GM12872 (cell line): Measurements from ENCODE around the gene ZFYVE9.

Experiments used
- TF ChIP-seq, protein P1 (sequence below): IDR thresholded peaks from 3 replicates; pipeline ENCODE4 v1.5.1; 2011; ENCODE audit warnings: low read depth, mild to moderate bottlenecking, low read length, moderate library complexity; ENCODE audit not compliant: insufficient read depth

ZFYVE9 gene

DNA sequence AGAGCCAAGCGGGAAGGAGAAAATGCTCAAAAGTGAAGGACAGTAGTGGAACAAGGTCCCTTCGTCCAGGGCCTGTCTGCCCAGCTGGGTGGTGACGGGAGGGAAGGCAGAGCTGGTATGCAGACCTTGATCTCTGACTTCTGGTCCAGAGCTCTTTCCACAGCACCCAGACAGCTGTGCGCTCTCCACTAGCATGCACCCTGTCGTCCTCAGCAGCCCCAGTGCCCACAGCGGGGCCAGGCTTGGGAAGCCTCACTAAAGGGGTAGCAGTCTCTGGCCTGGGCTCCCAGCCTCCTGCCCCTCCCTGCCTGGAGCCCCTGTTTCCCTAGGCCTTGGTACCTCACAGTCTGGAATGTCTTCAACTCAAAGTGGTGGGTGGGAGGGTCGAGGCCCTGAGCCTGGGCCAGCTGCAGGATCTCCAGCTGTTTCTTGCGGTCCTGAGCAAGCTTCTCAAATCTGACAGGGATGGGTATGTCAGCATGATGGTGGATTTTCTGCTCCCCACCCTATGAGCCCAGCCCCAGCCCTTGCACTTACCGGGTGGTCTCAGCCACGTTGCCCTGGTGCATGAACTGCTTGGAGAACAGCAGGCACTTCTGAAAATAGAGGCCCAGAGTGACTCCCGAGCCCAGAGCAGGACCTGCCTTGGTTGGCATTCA, 214.1 kb downstream of the ZFYVE9 start:
- TF ChIP-seq, protein P1, sequence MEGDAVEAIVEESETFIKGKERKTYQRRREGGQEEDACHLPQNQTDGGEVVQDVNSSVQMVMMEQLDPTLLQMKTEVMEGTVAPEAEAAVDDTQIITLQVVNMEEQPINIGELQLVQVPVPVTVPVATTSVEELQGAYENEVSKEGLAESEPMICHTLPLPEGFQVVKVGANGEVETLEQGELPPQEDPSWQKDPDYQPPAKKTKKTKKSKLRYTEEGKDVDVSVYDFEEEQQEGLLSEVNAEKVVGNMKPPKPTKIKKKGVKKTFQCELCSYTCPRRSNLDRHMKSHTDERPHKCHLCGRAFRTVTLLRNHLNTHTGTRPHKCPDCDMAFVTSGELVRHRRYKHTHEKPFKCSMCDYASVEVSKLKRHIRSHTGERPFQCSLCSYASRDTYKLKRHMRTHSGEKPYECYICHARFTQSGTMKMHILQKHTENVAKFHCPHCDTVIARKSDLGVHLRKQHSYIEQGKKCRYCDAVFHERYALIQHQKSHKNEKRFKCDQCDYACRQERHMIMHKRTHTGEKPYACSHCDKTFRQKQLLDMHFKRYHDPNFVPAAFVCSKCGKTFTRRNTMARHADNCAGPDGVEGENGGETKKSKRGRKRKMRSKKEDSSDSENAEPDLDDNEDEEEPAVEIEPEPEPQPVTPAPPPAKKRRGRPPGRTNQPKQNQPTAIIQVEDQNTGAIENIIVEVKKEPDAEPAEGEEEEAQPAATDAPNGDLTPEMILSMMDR: no peak

DNA sequence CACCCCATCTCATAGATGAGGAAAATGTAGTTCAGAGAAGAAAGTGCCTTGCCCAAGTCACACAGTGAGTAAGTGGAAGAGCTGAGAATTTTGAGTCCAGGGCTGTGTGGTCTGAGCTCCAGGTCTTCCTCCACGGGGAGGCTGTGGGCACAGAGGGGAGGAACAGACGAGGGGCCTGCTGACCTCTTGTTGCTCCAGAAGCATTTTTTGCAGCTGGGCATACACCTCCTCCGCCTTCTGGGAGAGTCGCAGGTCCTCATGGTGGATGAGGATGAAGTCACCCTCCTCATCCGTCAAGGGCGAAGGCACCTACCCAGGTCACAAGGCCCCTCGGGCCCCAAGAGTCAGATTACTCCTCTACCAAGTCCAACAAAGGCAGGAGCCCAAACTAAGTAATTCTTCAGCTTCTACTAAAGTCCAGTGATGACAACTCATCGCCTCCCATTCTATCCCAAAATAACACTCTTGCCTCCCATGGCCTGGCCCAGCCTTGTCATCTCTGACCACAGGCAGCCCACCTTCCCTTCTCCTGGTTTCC, 215.0 kb downstream of the ZFYVE9 start:
- TF ChIP-seq, protein P1: no peak

DNA sequence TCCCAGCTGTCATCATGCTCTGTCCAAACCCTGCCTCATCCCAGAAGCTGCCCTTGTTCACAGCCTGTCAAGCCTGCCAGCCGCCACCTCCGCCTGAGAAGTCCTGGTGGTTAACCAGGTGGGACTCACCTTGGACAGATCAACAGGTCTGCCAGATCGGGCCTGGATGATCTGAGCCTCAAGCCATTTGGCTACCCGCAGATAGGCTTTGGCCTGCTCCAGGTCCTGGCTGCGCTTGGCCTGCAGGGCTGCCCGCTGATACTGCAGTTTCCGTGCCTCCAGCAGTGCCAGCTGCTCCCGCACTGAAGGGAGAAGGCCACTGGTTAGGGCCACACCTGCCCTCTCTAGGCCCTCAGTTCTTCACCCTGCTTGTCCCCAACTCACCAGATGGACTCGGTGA, 215.5 kb downstream of the ZFYVE9 start:
- TF ChIP-seq, protein P1: no peak

DNA sequence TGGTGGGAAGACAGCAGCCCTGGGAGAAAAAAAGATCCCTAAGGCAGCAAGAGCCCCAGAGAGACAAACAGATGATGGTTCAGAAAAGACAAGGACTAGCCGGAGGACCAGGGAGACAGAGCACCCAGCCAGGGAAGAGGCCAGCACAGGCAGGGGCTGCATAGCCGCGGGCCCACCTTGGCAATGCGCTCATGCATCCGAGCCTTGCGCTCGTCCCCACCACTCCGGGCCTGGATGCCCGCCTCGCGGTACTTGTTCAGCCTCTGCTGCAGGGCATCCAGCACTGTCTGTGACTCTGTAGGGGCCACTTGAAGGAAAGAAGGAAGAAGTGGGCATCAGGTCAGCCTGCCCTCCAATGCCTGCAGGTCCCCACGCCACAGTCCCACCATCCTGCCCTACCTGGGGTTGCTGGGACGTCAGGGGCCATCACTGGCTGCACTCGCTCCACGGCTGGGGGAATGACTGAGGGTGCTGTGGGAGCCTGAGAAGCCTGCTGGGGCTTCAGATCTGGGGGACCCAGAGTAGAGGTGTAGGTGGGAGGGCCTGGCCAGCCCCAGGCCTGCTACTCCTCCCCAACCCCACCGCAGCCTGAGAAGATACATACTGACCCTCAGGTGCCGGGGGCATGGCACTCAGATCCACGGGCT, 217.1 kb downstream of the ZFYVE9 start:
- TF ChIP-seq, protein P1: no peak

DNA sequence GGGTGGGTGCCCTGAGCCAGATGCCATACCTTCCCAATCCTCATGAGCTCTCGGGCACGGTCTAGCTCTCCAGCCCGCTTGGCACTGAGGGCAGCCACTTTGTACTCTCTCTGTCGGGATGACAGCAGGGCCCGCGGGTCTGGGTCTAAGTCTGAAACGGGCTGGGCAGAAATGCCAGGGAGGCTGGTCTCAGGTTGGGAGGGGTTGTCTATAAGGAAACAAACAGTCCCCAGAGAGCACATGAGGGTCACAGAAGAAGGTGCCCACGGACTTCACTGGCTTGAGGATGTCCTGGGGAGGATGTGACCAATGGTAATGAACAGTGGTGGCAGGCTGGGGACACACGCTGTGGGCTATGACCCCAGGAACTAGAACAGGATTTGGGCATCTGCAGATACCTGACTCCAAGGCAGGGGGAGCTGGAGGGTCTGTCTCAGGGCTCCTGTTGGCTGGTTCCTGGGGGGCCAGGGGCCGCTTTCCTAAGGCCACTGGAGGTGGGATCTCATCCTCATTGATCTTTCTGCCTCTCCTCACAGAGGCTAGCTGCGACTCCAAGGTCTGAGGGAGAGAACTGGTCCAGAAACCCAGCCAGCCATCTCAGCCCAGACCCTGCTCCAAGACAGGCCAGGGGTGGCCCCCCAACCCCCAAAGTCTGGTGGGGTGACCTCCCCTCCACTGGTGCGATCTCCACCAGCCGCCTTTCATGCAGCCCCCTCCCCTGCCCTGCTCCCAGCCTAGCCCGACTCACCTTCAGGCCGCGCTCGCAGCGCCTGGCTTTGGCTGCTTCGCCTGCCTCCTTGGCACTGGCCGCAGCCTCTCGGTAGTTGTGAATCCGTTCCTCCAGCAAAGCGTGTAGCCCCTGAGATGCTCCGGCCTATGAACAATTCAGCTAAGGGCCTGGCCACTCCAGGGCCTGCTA, 218.0 kb downstream of the ZFYVE9 start:
- TF ChIP-seq, protein P1: no peak

DNA sequence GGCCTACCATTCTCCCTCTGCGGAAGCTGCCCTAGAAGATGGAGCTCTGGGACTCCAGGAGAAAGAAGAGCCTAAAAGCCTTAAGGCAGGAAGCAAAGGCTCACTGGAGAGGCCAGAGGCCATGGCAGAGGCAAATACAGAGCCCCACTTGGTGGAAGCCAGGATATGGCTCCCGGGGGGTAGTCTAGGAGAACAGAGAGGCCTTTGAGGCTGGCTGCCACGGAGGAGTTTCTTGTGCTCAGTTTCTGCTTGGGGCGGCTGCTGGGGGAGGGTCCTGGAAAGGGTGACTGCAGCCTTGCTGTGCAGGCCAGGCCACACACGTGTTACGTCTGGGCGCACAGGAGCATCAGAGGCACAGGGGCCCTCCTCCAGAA, 218.7 kb downstream of the ZFYVE9 start:
- TF ChIP-seq, protein P1: no peak

DNA sequence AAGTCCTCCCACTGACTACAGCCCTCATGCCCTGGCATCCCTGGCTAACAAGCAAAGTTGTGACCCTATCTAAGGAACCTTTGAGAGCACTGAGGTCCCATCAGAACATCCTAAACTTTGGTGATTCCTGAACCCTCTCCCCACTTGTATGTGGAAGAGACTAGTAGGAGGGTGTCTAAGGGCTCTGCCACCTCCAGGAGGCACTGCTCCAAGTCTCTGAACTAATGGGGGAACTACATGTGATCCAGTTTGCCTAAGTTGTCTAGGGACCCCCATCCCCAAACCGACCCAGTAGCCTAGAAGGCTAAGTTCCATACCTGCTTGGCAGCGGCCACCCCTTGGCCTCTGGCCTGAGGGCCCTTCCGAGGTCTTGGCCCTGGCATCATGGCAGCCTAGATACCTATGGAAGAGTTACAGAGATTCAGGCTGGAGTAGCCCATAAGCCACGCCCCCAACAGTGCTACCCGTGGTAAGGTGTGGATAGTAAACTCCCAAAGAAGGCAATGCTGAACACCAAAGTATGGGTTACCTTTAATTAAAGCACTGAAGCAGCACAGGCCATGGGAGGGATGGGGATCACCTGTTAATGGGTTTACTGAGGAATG, 222.4 kb downstream of the ZFYVE9 start:
- TF ChIP-seq, protein P1: no peak; the same call in 2 of the 3 replicates
